Measurements from ENCODE around the gene CLEC1A.

CLEC1A gene

DNA sequence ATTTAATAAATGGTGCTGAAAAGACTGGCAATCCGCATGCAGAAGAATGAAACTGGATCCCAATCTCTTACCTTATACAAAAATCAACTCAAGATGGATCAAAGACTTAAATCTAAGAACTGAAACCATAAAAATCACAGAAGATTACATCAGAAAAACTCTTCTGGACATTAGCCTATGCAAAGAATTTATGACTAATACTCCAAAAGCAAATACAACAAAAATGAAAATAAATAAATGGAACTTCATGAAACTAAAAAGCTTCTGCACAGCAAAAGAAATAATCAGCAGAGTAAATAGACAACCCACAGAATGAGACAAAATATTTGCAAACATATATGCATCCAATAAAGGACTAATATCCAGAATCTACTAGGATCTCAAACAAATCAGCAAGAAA lies 14.3 kb upstream of the CLEC1A start:
- H3K4me3 ChIP-seq (ENCODE audit: low read depth, low read length): no peak overlapping the region
- no peaks in the 10 kb centered on the region for H3K36me3 ChIP-seq
- no peaks in the 10 kb centered on the region for H3K9me3 ChIP-seq (ENCODE audit: severe bottlenecking)
- no peaks in the 10 kb centered on the region for H3K27me3 ChIP-seq (ENCODE audit: insufficient read depth, low read depth, severe bottlenecking)
- no peak for DNase-seq
- no peak overlapping the region for H3K27ac ChIP-seq
- TF ChIP-seq, protein P1, sequence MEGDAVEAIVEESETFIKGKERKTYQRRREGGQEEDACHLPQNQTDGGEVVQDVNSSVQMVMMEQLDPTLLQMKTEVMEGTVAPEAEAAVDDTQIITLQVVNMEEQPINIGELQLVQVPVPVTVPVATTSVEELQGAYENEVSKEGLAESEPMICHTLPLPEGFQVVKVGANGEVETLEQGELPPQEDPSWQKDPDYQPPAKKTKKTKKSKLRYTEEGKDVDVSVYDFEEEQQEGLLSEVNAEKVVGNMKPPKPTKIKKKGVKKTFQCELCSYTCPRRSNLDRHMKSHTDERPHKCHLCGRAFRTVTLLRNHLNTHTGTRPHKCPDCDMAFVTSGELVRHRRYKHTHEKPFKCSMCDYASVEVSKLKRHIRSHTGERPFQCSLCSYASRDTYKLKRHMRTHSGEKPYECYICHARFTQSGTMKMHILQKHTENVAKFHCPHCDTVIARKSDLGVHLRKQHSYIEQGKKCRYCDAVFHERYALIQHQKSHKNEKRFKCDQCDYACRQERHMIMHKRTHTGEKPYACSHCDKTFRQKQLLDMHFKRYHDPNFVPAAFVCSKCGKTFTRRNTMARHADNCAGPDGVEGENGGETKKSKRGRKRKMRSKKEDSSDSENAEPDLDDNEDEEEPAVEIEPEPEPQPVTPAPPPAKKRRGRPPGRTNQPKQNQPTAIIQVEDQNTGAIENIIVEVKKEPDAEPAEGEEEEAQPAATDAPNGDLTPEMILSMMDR (IDR thresholded peaks at IDR 0.05; ENCODE audit: low read depth, low read length): no peak

DNA sequence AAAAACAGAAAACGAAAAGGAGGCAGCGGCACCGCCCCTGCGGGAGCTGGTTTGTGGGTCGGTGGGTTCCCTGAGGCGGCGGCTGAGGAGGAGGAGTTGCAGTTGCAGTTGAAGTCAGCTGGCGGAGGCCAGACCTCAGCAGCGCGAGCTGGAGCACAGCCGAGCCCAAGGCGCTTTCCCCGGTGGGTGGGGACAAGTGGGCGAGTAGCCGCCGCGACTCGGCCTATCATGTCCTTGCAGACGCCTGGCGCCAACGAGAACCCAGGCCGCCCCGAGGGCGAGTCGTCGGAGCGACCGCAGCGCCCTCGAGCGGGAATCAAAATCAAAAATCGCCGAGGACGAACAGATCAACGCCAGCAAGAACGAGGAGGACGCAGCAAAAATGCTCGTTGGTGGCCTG lies 12.7 kb upstream of the CLEC1A start:
- Histone ChIP-seq H3K9me3 (ENCODE audit: severe bottlenecking) (no peaks in the 10 kb centered on the region), H3K36me3 (no peaks in the 10 kb centered on the region), H3K4me3 (ENCODE audit: low read depth, low read length) (no peak overlapping the region), H3K27me3 (ENCODE audit: insufficient read depth, low read depth, severe bottlenecking) (no peaks in the 10 kb centered on the region), H3K27ac (no peak overlapping the region)
- no peak for DNase-seq
- TF ChIP-seq, protein P1 (IDR thresholded peaks at IDR 0.05; ENCODE audit: low read depth, low read length): no peak

DNA sequence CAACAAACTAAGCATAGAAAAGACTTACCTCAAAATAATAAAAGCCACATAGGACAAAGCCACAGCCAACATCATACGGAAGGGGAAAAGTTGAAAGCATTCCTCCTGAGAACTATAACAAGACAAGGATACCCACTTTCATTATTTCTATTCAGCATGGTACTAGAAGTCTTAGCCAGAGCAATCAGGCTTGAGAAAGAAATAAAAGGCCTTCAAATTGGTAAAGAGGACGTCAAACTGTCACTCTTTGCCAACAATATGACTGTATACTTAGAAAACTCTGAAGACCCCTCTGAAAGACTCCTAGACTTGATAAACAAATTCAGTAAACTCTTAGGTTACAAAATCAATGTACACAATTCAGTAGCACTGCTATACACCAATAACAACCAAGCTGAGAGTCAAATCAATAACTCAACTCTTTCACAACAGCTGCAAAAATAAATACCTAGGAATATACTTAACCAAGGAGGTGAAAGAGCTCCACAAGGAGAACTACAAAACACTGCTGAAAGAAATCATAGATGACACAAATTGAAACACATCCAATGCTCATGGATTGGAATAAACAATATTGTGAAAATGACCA lies 11.6 kb upstream of the CLEC1A start:
- no peak overlapping the region for H3K4me3 ChIP-seq (ENCODE audit: low read depth, low read length)
- DNase-seq: no peak

DNA sequence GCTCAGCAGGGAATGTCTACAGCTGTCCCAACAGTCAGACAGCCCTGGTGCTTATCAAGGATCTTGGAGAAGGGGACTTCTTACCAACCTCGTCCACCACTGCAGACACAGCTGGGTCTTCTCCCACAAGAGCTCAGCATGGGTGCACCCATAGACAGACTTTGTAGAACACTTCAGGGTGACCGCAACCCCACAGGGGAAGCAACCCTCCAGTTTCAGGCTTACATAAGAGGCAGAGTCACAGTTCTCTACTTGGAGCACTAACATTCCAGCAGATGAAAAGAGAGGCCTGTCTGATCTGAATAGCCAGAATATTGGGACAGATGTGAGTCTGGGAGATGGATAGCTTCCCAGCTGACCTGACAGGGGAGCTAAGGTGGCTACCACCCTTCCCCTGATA lies 3.5 kb upstream of the CLEC1A start:
- H3K27ac ChIP-seq: no peak overlapping the region
- no peaks in the 10 kb centered on the region for H3K27me3 ChIP-seq (ENCODE audit: insufficient read depth, low read depth, severe bottlenecking)
- DNase-seq: no peak
- TF ChIP-seq, protein P1 (IDR thresholded peaks at IDR 0.05; ENCODE audit: low read depth, low read length): no peak
- no peaks in the 10 kb centered on the region for H3K9me3 ChIP-seq (ENCODE audit: severe bottlenecking)
- H3K4me3 ChIP-seq (ENCODE audit: low read depth, low read length): no peak overlapping the region
- no peaks in the 10 kb centered on the region for H3K36me3 ChIP-seq

More for the DNA sequence above, 11.6 kb upstream of the CLEC1A start:
- Histone ChIP-seq H3K27ac (no peak overlapping the region), H3K9me3 (ENCODE audit: severe bottlenecking) (no peaks in the 10 kb centered on the region), H3K36me3 (no peaks in the 10 kb centered on the region), H3K27me3 (ENCODE audit: insufficient read depth, low read depth, severe bottlenecking) (no peaks in the 10 kb centered on the region)
- TF ChIP-seq, protein P1 (IDR thresholded peaks at IDR 0.05; ENCODE audit: low read depth, low read length): no peak

DNA sequence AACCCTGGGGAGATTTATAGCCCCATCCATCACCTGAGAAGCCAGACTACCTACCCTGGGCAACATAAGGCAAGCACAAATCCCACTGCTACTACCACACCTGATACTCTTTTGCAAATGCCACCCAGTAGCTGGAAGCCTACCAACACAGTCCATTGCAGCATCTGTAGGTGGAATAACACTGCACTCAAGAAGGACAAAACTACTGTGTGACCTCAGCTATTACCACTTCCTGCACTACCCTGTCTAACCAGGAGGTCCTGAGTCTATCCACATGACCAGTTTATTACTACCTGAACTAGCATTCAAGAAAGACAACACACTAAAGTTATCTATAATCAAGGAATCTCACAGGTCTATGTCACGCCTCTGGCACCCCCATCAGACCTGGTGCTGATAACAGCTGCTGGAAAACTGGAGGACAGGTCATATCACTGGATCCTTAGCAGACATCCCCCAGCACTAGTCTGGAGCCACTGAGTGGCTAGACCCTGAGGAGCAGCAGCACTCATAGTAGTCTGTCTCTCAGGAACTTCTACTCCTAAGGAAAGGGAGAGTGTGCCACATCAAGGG lies 2.9 kb upstream of the CLEC1A start:
- TF ChIP-seq, protein P1 (IDR thresholded peaks at IDR 0.05; ENCODE audit: low read depth, low read length): no peak
- H3K36me3 ChIP-seq: no peaks in the 10 kb centered on the region
- DNase-seq: no peak
- no peak overlapping the region for H3K27ac ChIP-seq
- no peaks in the 10 kb centered on the region for H3K27me3 ChIP-seq (ENCODE audit: insufficient read depth, low read depth, severe bottlenecking)
- no peaks in the 10 kb centered on the region for H3K9me3 ChIP-seq (ENCODE audit: severe bottlenecking)
- H3K4me3 ChIP-seq (ENCODE audit: low read depth, low read length): no peak overlapping the region
